Measurements from ENCODE around the gene CD48.

CD48 gene

DNA sequence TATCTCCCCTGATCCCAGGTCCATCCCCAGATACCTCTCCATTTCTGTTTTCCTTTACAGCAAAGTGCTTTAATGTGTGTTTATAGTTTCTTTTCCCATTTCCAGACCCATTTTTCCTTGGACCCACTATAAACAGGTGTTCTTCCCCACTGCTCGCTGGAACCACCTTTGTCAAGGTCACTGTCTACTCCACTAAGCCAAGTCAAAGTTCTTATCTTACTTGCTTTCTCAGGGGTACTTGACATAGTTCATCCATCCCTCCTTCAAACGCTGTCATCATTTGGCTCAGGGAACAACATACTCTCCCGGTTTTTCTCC lies 73.1 kb downstream of the CD48 start:
- Histone ChIP-seq H3K27me3 (ENCODE audit: insufficient read depth, low read length) (no peaks in the 10 kb centered on the region), H3K36me3 (ENCODE audit: insufficient read depth, low read length) (no peaks in the 10 kb centered on the region), H3K4me3 (ENCODE audit: low read length) (no peak overlapping the region), H3K4me1 (ENCODE audit: insufficient read depth, low read length) (peaks cover 6% of the 10 kb centered on the region; the same call in 1 of the 2 replicates), H3K9ac (ENCODE audit: low read depth, low read length) (no peak overlapping the region), H3K27ac (ENCODE audit: low read depth, low read length) (no peak overlapping the region), H3K9me3 (ENCODE audit: insufficient read depth, low read depth, low read length) (no peaks in the 10 kb centered on the region)
- 86% methylated on average over 3 of the region's 3 CpGs for WGBS

DNA sequence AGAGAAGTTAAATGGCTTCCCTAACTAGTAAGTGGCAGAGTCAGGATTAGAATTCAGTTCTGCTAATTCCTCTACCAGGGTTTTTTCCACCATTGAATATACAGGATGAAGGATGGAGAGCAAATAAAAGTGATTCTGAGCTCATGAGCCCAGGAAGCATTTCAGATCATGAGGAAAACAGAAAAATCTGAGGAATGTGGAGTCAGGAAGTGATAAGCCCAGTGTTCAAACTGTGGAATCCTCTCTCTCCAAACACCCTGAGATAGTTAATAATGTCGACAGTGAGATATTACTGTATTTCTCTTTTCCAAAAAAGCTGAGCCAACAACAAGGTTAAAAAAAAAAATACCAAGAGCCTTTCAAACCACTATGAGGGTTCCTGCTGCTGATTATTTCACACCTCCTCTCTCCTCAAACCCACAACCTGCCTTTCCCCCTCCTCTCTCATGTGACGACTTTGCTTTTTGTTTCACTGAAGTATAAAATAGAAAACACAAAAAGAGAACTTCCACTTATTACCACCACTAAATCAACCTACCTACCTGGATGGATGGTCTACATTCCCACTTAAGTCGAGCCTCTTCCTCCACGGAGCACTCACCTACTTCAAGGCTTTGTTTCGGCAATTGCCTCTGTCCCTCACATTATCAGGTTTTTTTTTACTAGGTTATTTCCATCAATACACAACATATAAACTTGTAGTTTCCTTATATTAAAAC lies 73.6 kb downstream of the CD48 start:
- no peak overlapping the region for H3K9ac ChIP-seq (ENCODE audit: low read depth, low read length)
- no peak overlapping the region; the same call in 1 of the 2 replicates for H3K27ac ChIP-seq (ENCODE audit: low read depth, low read length)
- H3K4me1 ChIP-seq (ENCODE audit: insufficient read depth, low read length) = peaks cover 6% of the 10 kb centered on the region; the same call in 1 of the 2 replicates
- no peak overlapping the region for H3K4me3 ChIP-seq (ENCODE audit: low read length)
- no peaks in the 10 kb centered on the region for H3K27me3 ChIP-seq (ENCODE audit: insufficient read depth, low read length)
- WGBS = 86% methylated on average over 5 of the region's 5 CpGs
- H3K9me3 ChIP-seq (ENCODE audit: insufficient read depth, low read depth, low read length) = no peaks in the 10 kb centered on the region
- H3K36me3 ChIP-seq (ENCODE audit: insufficient read depth, low read length) = no peaks in the 10 kb centered on the region

DNA sequence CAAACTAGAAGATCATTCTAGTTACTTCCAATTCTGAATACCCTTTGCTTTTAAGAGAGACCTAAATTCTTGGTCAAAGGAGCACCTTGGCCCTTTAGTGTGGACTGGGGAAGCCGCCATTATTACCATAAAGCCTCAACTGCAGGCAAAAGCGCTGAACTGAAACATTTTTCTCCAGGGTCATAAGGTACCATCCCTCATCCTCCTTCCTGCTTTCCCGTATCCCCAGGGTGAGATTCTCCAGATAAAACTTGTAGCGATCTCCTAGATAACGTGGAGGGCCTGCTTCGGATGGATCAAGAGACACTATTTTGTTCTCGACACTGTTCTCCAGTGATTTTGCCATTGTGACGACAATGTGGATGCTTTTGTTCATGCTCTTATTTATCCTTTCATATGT lies 74.6 kb downstream of the CD48 start:
- no peak overlapping the region for H3K9ac ChIP-seq (ENCODE audit: low read depth, low read length)
- H3K27me3 ChIP-seq (ENCODE audit: insufficient read depth, low read length) = no peaks in the 10 kb centered on the region
- H3K27ac ChIP-seq (ENCODE audit: low read depth, low read length) = peak overlapping the region; percentile 30; the same call in 1 of the 2 replicates
- H3K9me3 ChIP-seq (ENCODE audit: insufficient read depth, low read depth, low read length) = no peaks in the 10 kb centered on the region
- H3K4me1 ChIP-seq (ENCODE audit: insufficient read depth, low read length) = peaks cover 6% of the 10 kb centered on the region; the same call in 1 of the 2 replicates
- 94% methylated on average over 8 of the region's 8 CpGs for WGBS
- H3K4me3 ChIP-seq (ENCODE audit: low read length) = no peak overlapping the region
- no peaks in the 10 kb centered on the region for H3K36me3 ChIP-seq (ENCODE audit: insufficient read depth, low read length)

DNA sequence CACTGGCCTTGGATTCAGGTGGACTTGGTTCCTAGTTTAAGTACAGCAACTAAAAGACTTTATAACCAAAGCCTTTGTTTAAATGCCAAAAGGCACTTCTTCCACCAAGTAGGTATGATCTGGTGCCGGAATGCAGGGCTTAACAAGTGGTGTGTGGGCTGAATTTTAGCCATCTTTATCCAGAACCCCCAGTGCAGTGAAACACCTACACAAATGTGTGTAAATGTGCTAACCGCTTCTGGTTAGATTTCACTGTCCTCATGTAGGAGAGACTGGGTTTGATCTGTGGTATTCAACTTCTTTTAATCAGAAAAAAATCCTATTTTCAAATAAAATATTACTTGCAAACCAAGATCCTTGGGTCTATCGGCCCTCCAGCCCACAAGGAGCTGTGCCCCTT lies 75.1 kb downstream of the CD48 start:
- Histone ChIP-seq H3K9ac (ENCODE audit: low read depth, low read length) (no peak overlapping the region), H3K9me3 (ENCODE audit: insufficient read depth, low read depth, low read length) (no peaks in the 10 kb centered on the region), H3K4me1 (ENCODE audit: insufficient read depth, low read length) (peaks cover 6% of the 10 kb centered on the region; the same call in 1 of the 2 replicates), H3K27me3 (ENCODE audit: insufficient read depth, low read length) (no peaks in the 10 kb centered on the region), H3K4me3 (ENCODE audit: low read length) (no peak overlapping the region), H3K27ac (ENCODE audit: low read depth, low read length) (peak overlapping the region; percentile 10; the same call in 1 of the 2 replicates), H3K36me3 (ENCODE audit: insufficient read depth, low read length) (no peaks in the 10 kb centered on the region)
- WGBS = 72% methylated on average over 2 of the region's 3 CpGs

DNA sequence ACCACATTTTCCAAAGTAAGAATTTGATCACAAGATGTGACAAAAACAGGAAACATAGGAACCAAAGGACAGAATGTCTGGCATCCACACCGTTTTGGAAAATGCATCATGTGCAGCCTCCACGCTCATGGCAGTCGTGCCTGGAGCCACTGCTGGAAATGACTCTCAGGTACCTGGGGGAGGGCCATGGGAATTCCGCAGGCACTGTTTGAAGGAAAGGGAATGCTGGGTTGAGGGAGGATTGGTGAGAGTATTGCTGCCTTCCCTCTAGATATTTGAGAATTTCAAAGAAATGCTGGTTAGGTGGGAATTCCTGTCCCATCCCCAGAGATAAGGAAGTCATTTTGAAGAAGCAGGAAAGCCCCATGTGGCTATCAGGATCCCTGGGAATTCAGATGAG lies 75.5 kb downstream of the CD48 start:
- H3K4me3 ChIP-seq (ENCODE audit: low read length) = no peak overlapping the region
- peak overlapping the region; percentile 10; the same call in 1 of the 2 replicates for H3K27ac ChIP-seq (ENCODE audit: low read depth, low read length)
- peaks cover 6% of the 10 kb centered on the region; the same call in 1 of the 2 replicates for H3K4me1 ChIP-seq (ENCODE audit: insufficient read depth, low read length)
- H3K9me3 ChIP-seq (ENCODE audit: insufficient read depth, low read depth, low read length) = no peaks in the 10 kb centered on the region
- H3K9ac ChIP-seq (ENCODE audit: low read depth, low read length) = no peak overlapping the region
- H3K27me3 ChIP-seq (ENCODE audit: insufficient read depth, low read length) = no peaks in the 10 kb centered on the region
- no peaks in the 10 kb centered on the region for H3K36me3 ChIP-seq (ENCODE audit: insufficient read depth, low read length)
- WGBS = 73% methylated on average over 4 of the region's 4 CpGs

DNA sequence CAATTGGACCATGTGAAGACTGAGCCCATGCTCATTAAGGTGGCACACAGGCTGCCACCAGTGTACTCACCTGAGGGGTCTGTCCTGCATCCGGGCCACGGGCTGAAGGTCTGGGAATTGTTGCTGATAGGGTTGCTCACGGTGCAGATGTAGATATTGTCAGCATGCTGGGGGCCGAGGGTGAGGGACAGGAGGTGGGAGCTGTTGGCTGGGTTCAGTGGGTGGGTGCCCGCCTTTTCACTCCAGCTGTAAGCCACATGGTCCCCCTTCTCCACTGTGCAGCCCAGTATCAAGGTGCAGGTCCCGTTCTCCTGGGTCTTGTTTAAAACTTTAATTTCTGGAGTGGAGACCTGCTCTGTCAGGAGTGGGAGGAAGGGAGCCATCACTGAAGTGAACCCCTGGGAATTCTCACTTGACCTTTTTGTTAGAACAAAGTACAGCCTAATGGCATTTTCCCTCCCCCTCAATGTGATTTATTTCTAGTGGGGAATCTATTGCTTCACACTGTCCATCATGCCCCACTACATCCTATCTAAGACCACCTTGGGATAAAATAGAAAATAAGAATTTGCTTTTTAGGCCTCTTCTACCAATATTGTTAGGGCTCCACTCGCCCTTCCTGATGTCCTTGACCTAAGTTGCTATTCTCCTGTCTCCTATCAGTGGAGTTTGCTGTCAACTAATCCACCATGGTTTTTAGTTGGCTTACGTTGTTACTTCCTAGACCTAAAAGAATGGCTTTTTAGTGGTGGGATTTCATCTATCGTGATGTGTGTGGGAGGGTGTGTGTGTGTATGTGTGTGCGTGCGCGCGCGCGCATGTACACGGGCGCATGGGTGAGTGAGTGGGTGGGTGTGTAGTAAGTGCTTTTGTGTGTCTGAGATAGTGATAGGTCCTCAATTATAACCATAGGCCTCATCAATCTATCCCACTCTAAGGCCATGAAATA lies 76.8 kb downstream of the CD48 start:
- WGBS = 92% methylated on average over 17 of the region's 17 CpGs
- no peaks in the 10 kb centered on the region for H3K27me3 ChIP-seq (ENCODE audit: insufficient read depth, low read length)
- peaks cover 6% of the 10 kb centered on the region; the same call in 1 of the 2 replicates for H3K4me1 ChIP-seq (ENCODE audit: insufficient read depth, low read length)

DNA sequence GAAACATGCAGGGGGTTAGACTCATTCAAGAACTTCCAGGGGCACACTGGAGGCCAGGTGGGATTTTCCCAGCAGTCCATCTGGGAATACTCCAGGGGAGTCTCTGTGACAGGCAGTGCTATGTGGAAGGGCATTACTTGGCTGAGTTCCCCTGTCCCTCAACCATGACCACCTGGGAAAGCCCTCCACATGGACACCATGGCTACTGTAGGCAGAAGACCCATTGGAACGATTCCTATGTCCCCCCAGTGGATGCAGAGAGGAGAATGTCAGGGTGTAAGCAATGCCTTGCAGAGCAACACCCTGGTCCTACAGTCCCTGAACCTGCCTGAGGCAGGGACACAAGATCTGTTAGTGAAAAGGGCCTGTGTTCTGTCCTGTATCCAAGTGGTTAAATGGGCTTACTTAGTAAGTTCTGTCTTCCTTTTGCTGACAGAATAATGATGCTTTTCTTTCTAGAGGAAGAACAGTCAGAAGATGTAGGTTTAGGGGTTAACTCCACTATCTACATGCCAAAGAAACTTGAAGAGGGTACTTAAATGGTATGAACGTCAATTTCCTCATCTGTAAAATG lies 78.2 kb downstream of the CD48 start:
- Histone ChIP-seq H3K27ac (ENCODE audit: low read depth, low read length) (no peak overlapping the region), H3K9ac (ENCODE audit: low read depth, low read length) (no peak overlapping the region), H3K4me1 (ENCODE audit: insufficient read depth, low read length) (peaks cover 6% of the 10 kb centered on the region; the same call in 1 of the 2 replicates), H3K36me3 (ENCODE audit: insufficient read depth, low read length) (no peaks in the 10 kb centered on the region), H3K4me3 (ENCODE audit: low read length) (no peak overlapping the region), H3K27me3 (ENCODE audit: insufficient read depth, low read length) (no peaks in the 10 kb centered on the region), H3K9me3 (ENCODE audit: insufficient read depth, low read depth, low read length) (no peaks in the 10 kb centered on the region)
- 85% methylated on average over 1 of the region's 2 CpGs for WGBS

More for the DNA sequence above, 76.8 kb downstream of the CD48 start:
- Histone ChIP-seq H3K36me3 (ENCODE audit: insufficient read depth, low read length) (no peaks in the 10 kb centered on the region), H3K27ac (ENCODE audit: low read depth, low read length) (no peak overlapping the region), H3K9me3 (ENCODE audit: insufficient read depth, low read depth, low read length) (no peaks in the 10 kb centered on the region), H3K9ac (ENCODE audit: low read depth, low read length) (no peak overlapping the region), H3K4me3 (ENCODE audit: low read length) (no peak overlapping the region)

DNA sequence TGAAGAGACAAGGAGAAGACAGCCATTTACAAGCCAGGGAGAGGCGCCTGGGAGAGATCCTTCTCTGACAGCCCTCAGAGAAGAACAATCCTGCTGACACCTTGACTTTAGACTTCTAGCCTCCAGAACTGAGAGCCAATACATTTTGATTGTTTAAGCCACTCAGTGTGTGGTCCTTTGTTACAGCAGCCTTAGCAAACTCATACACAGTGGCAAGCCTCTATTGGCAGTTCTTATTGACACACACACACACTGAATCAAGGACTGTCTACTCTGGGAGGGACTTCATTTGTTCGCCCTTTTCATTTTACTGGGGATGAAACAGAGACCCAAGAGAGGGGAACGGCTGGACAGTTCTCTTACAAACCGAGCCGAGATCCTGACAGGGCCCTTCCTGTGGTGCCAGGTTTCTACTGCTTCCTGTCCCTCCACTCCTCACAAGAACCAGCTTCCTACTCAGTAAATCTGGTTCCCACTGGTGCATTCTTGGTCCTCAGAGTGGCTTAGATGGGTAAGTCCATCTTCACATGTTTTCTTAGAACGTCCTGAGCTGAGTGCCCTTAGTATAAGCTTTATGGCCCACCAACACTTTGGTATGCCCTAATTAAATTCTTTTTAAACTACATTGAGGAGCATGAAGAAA lies 79.5 kb downstream of the CD48 start:
- no peaks in the 10 kb centered on the region for H3K4me1 ChIP-seq (ENCODE audit: insufficient read depth, low read length)

DNA sequence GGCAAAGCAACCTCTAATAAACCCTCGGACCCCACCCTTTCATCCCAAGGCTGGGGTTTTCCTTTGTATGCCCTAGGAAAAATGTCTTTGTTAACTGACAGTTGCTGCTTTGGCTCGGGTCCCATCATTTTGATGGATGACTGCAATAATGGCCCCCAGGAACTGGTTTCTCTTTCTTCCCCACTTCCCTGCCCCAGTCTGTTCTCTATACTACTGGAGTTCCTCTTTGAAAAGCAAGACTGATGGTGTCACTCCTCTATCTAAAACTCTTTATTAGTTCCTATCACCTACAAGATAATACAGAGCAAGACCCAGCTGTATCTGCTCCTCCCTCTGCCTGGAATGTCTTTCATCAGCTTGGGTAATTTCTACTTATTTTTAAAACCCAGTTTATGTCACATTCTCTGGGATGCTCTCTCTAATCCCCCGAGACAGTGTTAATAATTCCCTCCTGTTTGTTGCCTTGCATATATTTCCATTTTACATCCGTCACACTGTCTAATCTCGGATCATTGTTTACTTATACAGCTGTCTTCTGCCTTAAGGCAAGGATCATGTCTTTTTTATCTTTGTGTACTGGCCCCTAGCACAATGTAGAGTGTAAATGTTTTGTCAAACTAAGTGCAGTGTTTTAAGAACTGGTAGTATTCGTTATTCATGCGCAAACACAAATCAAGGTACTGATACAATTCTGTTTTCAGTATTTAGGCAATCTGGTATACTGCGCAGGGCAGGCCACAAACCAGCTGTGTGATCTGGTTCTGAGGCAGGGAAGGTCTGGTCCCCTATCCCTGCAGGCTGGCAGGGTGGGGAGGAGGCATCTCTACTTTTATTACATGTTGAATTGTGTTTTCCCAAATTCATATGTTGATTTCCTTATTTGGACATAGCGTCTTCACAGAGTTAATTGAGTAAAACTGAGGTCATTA lies 80.8 kb downstream of the CD48 start:
- H3K4me1 ChIP-seq (ENCODE audit: insufficient read depth, low read length) = no peaks in the 10 kb centered on the region
- H3K9ac ChIP-seq (ENCODE audit: low read depth, low read length) = no peak overlapping the region
- WGBS = 86% methylated on average over 9 of the region's 9 CpGs
- no peak overlapping the region; the same call in 1 of the 2 replicates for H3K27ac ChIP-seq (ENCODE audit: low read depth, low read length)
- H3K36me3 ChIP-seq (ENCODE audit: insufficient read depth, low read length) = no peaks in the 10 kb centered on the region
- H3K27me3 ChIP-seq (ENCODE audit: insufficient read depth, low read length) = no peaks in the 10 kb centered on the region
- no peaks in the 10 kb centered on the region for H3K9me3 ChIP-seq (ENCODE audit: insufficient read depth, low read depth, low read length)
- no peak overlapping the region for H3K4me3 ChIP-seq (ENCODE audit: low read length)

More for the DNA sequence above, 79.5 kb downstream of the CD48 start:
- Histone ChIP-seq H3K4me3 (ENCODE audit: low read length) (no peak overlapping the region), H3K36me3 (ENCODE audit: insufficient read depth, low read length) (no peaks in the 10 kb centered on the region), H3K27ac (ENCODE audit: low read depth, low read length) (no peak overlapping the region), H3K9me3 (ENCODE audit: insufficient read depth, low read depth, low read length) (no peaks in the 10 kb centered on the region), H3K27me3 (ENCODE audit: insufficient read depth, low read length) (no peaks in the 10 kb centered on the region), H3K9ac (ENCODE audit: low read depth, low read length) (no peak overlapping the region)
- 86% methylated on average over 6 of the region's 6 CpGs for WGBS
